CD4-positive, alpha-beta T cell (primary cell): ENCODE results near the gene CTNNA2. TPM values are rescaled to one million over a fixed set of nuclear protein-coding genes. Genes with fewer than 3 reads are reported as not detected.

ENCODE experiments used
- ATAC-seq: fragments of 200-7000 bp; cut with Tn5 transposase; one replicate; pipeline ENCODE4 v1.10.0; 2022; ENCODE audit warnings: mild to moderate bottlenecking; ENCODE audit not compliant: poor library complexity
- CTCF ChIA-PET: fragments of 350-600 bp; sonication (Branson Sonifier 250); formaldehyde crosslinking; loops from one replicate; lab custom pipeline; 2021; ENCODE audit warnings: antibody characterized with exemption, inconsistent platforms; lab: Charles Lee
- POLR2A ChIA-PET: fragments of 350-600 bp; sonication (Branson Sonifier 250); formaldehyde crosslinking; loops from one replicate; lab custom pipeline; 2021; ENCODE audit warnings: antibody characterized with exemption, inconsistent platforms; lab: Charles Lee
- DNase-seq, 14 experiments: peaks; one replicate each; pipeline ENCODE4 v3.0.0-alpha.2; 2013 to 2020; ENCODE audit warnings: mixed read lengths in 2 of 14
- H3K27ac ChIP-seq, 2 donors: one replicate each; pipeline versions ENCODE4 v1.5.1 to v1.7.0; 2013; ENCODE audit warnings: low read length in 2 of 2, low read depth in 1 of 2, mild to moderate bottlenecking in 1 of 2
- H3K27me3 ChIP-seq, 2 experiments: 1 replicate in 1 of 2; 2 replicates in 1 of 2; pipeline versions ENCODE4 v1.6.1 to v1.7.0; 2013; ENCODE audit warnings: low read length in 2 of 2, control low read depth in 1 of 2, mild to moderate bottlenecking in 1 of 2, moderate library complexity in 1 of 2; ENCODE audit not compliant: insufficient read depth in 2 of 2, control insufficient read depth in 1 of 2
- H3K36me3 ChIP-seq: one replicate; pipeline ENCODE4 v1.6.1; 2013; ENCODE audit warnings: low read length, control low read depth; ENCODE audit not compliant: insufficient read depth
- H3K4me1 ChIP-seq: one replicate; pipeline ENCODE4 v1.6.1; 2013; ENCODE audit warnings: low read length, control low read depth; ENCODE audit not compliant: insufficient read depth
- H3K4me3 ChIP-seq: one replicate; pipeline ENCODE4 v1.5.1; 2013; ENCODE audit warnings: mild to moderate bottlenecking, low read length, moderate library complexity
- H3K9me3 ChIP-seq, 2 experiments: 1 replicate in 1 of 2; 2 replicates in 1 of 2; pipeline versions ENCODE4 v1.6.1 to v1.7.0; 2013; ENCODE audit warnings: low read length in 2 of 2, mild to moderate bottlenecking in 2 of 2, control low read depth in 1 of 2, moderate library complexity in 1 of 2; ENCODE audit not compliant: control insufficient read depth in 1 of 2, insufficient read depth in 1 of 2
- H3K27ac Mint-ChIP-seq: one replicate; pipeline ENCODE4 v1.8.0; 2020; ENCODE audit warnings: mixed read lengths
- H3K27me3 Mint-ChIP-seq: one replicate; pipeline ENCODE4 v1.8.0; 2021; ENCODE audit warnings: mixed read lengths
- H3K36me3 Mint-ChIP-seq: one replicate; pipeline ENCODE4 v1.8.0; 2021; ENCODE audit warnings: low read depth, mixed read lengths
- H3K4me1 Mint-ChIP-seq: one replicate; pipeline ENCODE4 v1.8.0; 2021; ENCODE audit warnings: low read depth, mixed read lengths
- H3K4me3 Mint-ChIP-seq: one replicate; pipeline ENCODE4 v1.8.0; 2020; ENCODE audit warnings: mild to moderate bottlenecking, mixed read lengths
- H3K9me3 Mint-ChIP-seq: one replicate; pipeline ENCODE4 v1.8.0; 2020; ENCODE audit warnings: mixed read lengths
- intact Hi-C, 2 experiments: fragments of 100-400 bp; cut with DNase I in 1 of 2; cut with micrococcal nuclease in 1 of 2; formaldehyde crosslinking; loops; one replicate each; pipeline versions ENCODE4 v1.15.1 to v1.9.0; 2023 to 2025; cut with DNase I, micrococcal nuclease
- total RNA-seq, 174 experiments: library from RNA in 2 of 174; stranded (reverse) in 2 of 174; gene quantifications; one replicate each; pipeline ENCODE4 v1.2.3 and lab custom pipeline; 2021 to 2026
- TF ChIP-seq, protein P1 (sequence below): fragments of 200-600 bp; IDR thresholded peaks from one replicate; pipeline ENCODE4 v1.8.0; 2022; ENCODE audit warnings: antibody characterized with exemption, mild to moderate bottlenecking

The CTNNA2 gene
- total RNA-seq, 2 experiments from 2014 or later, result not detected

DNA sequence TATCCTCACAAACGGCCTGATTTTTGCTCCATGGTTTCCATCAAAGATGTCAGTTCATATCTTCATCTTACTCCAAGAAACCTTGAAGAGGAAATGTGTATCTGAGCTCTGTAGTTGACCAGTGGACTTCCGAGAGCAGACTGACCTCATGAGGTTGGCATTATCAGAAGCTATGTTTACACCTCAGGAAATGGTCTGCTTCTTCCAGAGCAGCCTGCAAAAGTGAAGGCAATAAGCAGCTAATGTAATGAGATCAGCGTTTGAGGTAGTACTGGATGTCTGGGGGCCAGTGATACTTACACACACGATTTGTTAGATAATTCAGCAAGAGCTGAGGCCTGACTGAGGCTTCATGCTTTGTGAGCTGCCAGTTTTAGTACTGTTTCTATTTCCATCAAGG is 602.0 kb downstream of the CTNNA2 start:
- POLR2A ChIA-PET, result no interaction called here
- Histone ChIP-seq H3K36me3 (no peaks in the 10 kb centered on the region), H3K4me1 (no peaks in the 10 kb centered on the region), H3K27ac (no peak overlapping the region), H3K9me3 (peaks cover 0 to 3% of the 10 kb centered on the region in 2 experiments), H3K4me3 (no peak overlapping the region), H3K27me3 (no peaks in the 10 kb centered on the region)
- Mint-ChIP-seq H3K4me1 (no peaks in the 10 kb centered on the region), H3K36me3 (no peaks in the 10 kb centered on the region), H3K27me3 (no peaks in the 10 kb centered on the region), H3K4me3 (no peak overlapping the region), H3K27ac (no peak overlapping the region), H3K9me3 (peaks cover 9% of the 10 kb centered on the region)
- TF ChIP-seq, protein P1, sequence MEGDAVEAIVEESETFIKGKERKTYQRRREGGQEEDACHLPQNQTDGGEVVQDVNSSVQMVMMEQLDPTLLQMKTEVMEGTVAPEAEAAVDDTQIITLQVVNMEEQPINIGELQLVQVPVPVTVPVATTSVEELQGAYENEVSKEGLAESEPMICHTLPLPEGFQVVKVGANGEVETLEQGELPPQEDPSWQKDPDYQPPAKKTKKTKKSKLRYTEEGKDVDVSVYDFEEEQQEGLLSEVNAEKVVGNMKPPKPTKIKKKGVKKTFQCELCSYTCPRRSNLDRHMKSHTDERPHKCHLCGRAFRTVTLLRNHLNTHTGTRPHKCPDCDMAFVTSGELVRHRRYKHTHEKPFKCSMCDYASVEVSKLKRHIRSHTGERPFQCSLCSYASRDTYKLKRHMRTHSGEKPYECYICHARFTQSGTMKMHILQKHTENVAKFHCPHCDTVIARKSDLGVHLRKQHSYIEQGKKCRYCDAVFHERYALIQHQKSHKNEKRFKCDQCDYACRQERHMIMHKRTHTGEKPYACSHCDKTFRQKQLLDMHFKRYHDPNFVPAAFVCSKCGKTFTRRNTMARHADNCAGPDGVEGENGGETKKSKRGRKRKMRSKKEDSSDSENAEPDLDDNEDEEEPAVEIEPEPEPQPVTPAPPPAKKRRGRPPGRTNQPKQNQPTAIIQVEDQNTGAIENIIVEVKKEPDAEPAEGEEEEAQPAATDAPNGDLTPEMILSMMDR, result no peak
- CTCF ChIA-PET, result no interaction called here
- DNase-seq, result no peak
- intact Hi-C loops, result no loop called here
- ATAC-seq, result no peak

DNA sequence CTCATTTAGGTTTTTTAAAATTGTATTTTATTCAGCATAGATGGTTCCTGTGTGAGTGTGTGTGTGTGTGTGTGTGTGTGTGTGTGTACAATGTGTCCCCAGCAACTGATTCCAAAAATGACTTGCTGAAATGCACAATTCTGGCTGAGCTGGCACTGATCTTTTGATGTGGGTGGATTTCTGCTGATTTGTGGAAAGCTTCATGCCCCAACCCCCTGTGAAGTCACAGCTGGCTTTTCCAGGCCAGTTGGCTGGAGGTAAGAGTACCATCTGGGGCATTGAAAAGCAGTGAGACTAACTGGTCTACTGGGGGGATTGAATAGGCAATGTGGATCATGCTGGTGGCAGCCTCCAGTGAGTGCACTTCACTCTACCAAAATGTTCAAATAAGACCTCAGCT is 604.5 kb downstream of the CTNNA2 start:
- DNase-seq (no peak), ATAC-seq (no peak)
- peaks cover 3% of the 10 kb centered on the region for H3K9me3 Mint-ChIP-seq
- TF ChIP-seq, protein P1, result no peak
- ChIA-PET CTCF (interaction anchor here (0.6 kb wide), 1 partner anchor 24 kb away, joined by 3 read pairs; no protein-coding TSS in a partner anchor), POLR2A (no interaction called here)
- no peak overlapping the region for H3K27ac Mint-ChIP-seq
- intact Hi-C loops, result no loop called here
- no peaks in the 10 kb centered on the region for H3K36me3 ChIP-seq
- H3K27ac ChIP-seq, result no peak overlapping the region
- no peak overlapping the region for H3K4me3 ChIP-seq
- H3K27me3 Mint-ChIP-seq, result no peaks in the 10 kb centered on the region
- no peaks in the 10 kb centered on the region for H3K27me3 ChIP-seq
- no peaks in the 10 kb centered on the region for H3K4me1 Mint-ChIP-seq
- no peaks in the 10 kb centered on the region for H3K36me3 Mint-ChIP-seq
- H3K9me3 ChIP-seq, result peaks cover 0 to 3% of the 10 kb centered on the region in 2 experiments
- H3K4me3 Mint-ChIP-seq, result no peak overlapping the region
- no peaks in the 10 kb centered on the region for H3K4me1 ChIP-seq

DNA sequence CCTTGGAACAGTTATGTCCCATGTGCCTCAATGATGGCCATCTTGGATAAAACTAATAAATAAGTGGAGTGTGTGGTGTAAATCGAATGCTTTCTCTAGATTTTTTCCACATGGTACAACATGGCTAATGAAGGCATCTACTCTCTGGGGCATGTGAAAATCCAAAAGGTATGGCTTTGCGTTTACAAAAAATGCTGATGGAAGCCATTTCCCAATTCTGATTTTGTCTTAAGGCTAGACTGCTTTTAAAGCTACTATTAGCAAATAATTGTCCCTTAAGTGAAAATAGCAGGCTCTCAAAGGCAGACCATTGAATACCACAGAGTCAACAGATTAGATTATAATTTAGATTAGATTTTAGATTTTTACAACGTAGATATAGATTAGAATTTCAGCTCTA is 608.0 kb downstream of the CTNNA2 start:
- Mint-ChIP-seq H3K27me3 (no peaks in the 10 kb centered on the region), H3K4me3 (no peak overlapping the region), H3K9me3 (peaks cover 3% of the 10 kb centered on the region), H3K4me1 (no peaks in the 10 kb centered on the region), H3K36me3 (no peaks in the 10 kb centered on the region), H3K27ac (no peak overlapping the region)
- Histone ChIP-seq H3K27me3 (no peaks in the 10 kb centered on the region), H3K4me3 (no peak overlapping the region), H3K9me3 (peaks cover 0 to 7% of the 10 kb centered on the region in 2 experiments), H3K36me3 (no peaks in the 10 kb centered on the region), H3K4me1 (no peaks in the 10 kb centered on the region), H3K27ac (no peak overlapping the region)
- no peak for DNase-seq
- no peak for ATAC-seq
- intact Hi-C loops, result no loop called here
- TF ChIP-seq, protein P1, result no peak
- CTCF ChIA-PET, result no interaction called here
- POLR2A ChIA-PET, result no interaction called here
